Stimulated activated CD4-positive, alpha-beta T cell treated with anti-CD3 and anti-CD28 coated beads, Interleukin-15, amount 100 ng/mL, for 1 hour (primary cell): ENCODE data around the gene KIAA0232.

Experiments
- DNase-seq, 2 donors: peaks; one replicate each; pipeline ENCODE4 v3.0.0-alpha.2; 2020; ENCODE audit warnings: low read depth in 1 of 2, low spot score in 1 of 2

Gene KIAA0232

GRCh38 chr4:6914448-6914847 is 131.9 kb downstream of the KIAA0232 start:
- DNase-seq: no peak

DNA sequence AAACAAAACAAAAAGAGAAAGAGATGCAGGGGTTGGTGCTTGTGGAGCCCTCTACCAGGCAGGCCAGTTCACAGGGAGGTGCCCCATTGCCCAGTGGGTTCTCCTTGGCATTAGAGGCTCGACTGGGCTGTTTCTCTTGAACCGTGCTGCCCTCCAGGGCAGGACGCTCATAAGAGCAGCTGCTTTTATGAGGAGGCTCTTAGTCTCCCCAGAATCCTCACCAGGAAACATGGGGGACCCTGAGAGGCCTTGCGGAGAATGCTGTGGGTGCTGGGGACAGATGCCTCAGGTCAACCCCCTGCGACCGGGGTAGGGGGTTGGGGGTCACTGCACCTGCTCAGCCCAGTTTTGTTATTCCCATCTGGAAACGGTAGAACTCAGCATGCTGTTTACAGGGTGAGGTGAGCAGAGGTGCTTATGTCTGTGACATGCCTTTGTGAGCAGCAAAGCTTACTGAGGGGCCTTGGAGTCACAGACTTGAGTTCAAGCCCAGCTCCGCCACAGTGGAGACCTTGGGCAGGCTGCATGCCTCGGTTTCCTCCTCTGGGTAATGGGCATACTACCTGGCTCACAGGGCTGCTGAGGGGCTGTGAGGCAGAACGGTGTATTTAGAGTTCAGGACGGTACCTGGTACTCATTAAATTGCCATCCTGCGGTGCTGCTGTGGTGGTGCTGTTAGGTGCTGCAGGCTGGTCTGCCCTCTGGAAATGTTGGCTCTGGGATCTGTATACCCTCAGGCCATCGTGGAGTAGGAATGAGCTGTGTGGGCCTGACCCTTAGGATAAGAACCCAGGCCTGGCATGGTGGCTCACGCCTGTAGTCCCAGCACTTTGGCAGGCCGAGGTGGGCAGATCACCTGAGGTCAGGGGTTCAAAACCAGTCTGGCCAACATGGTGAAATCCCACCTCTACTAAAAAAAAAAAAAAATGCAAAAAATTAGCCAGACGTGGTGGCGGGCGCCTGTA is 132.8 kb downstream of the KIAA0232 start:
- DNase-seq: no peak

DNA sequence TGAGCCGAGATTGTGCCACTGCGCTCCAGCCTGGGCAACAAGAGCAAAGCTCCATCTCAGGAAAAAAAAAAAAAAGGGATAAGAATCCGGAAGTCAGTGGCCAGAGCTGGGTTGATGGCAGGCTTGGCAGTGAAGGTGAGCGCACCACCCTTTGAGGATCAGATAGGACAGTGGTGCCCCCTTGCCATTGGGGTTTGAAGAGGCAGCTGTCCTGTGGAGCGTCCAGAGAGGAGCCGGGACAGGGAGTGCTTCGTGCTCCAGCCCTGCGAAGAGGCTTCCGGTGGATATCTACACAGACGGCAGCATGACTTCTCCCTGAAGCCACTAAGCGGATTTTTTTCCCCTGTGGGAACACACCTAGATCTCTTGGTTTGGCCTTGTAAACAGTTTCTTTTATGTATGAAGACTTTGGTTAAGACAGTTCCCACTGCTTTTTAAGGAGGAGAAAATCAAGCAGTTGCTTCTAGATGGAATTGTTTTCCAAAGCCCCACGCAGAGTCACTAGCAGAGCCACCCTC is 133.6 kb downstream of the KIAA0232 start:
- no peak for DNase-seq

DNA sequence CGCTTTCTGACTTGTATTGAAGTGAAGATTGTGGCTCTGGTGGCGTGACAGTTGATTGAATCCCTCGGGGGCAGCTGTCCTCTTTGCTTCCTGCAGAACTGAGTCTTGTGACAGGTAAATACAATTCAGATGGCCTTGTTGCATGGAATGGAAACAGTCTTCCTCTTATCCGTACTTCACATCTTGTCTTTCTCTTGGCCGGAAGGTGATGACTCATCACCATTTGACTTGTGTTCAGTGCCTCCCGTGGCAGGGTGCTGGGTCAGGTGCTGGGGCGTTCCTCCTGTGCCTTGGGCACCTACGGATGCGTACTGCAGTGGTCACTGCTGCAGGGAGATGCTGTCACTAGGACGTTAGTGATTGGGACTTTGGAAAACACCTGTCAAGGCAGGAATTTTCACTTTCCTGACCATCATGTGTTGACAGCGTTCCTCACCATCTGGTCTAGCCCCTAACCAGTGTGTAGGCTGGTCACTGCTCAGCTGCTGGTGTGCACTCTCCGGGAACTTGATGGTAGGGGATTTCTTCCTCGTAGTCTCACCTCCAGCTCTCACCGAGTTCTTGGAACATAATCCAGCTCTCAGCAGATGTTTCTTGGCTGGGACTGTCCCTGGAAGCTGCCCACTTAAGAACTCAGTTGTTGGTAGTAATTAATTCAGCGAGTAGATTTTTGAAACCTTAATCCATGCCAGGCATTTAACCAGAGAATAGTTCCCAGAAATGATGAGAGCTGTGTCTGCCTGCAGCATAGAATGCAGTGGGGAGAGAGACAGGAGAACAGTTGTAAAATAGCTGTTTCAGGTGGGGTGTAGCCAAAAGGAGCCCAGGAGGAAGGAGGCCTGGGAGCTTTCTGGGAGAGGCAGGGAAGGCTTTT is 134.3 kb downstream of the KIAA0232 start:
- peak in 1 of 2 donors; percentile 36 for DNase-seq

DNA sequence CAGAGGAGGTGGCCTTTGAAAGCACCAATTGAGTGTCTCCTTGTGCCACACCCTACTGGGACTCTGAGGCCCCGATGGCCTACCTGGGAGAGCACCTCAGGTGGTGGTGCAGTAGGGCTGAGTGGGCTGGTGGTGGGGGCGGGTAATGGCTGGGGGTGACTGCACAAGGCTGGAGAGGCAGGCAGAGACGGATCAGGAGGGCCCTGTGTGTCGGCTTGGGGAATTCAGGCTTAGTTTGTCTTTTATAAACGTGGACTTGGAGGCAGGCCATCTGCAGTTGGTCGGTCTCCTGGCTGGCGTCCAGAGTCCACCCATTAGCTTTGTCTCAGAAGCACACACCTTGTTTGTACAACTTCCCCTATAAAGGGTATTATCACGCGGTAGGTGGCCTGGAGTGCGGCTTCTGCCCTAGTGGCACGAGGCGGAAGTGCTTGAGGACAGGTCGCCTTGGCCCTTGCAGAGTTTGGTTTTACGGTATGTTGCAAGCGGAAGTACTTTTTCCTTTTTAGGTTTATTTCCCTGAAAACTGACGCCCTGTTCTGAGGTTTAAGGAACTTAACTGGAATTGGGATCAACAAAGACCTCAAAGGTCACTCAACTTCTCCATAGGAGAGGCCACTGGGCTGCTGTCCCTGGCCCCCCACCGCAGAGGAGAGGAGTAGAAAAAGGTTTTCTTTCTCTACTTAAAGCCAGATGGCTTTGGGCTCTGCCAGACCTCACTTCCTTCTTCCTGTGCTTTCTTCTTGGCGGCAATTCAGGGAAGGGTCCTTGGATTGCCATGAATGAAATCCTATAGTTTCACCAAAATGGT is 135.1 kb downstream of the KIAA0232 start:
- DNase-seq: no peak

GRCh38 chr4:6918338-6918737 is 135.8 kb downstream of the KIAA0232 start:
- no peak for DNase-seq

DNA sequence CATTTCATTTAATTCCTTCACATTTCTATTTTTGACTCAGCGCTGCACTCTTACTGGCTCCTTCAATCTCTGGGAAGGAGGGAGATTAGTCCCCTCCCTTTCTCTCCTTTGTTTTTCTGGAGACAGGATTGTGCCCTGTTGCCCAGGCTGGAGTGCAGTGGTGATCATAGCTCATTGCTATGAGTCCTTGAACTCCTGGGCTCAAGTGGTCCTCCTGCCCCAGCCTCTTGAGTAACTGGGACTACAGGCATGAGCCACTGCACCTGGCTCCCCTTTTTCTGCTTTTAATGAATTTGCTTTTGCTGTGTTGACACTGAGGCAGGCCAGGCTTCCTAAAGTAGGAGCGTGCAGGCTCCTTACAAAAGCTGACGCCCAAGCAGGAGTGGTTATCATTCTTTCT is 137.6 kb downstream of the KIAA0232 start:
- DNase-seq: no peak

DNA sequence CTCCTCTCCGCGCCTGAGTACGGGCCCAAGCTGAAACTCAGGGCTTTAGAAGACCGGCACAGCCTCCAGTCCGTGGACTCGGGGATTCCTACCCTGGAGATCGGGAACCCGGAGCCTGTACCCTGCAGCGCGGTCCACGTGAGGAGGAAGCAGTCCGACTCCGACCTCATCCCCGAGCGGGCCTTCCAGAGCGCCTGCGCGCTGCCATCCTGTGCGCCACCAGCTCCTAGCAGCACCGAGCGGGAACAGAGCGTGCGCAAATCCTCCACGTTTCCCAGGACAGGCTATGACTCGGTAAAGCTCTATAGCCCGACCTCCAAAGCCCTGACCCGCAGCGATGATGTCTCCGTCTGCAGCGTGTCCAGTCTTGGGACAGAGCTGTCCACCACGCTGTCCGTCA is 141.0 kb downstream of the KIAA0232 start:
- DNase-seq: no peak

DNA sequence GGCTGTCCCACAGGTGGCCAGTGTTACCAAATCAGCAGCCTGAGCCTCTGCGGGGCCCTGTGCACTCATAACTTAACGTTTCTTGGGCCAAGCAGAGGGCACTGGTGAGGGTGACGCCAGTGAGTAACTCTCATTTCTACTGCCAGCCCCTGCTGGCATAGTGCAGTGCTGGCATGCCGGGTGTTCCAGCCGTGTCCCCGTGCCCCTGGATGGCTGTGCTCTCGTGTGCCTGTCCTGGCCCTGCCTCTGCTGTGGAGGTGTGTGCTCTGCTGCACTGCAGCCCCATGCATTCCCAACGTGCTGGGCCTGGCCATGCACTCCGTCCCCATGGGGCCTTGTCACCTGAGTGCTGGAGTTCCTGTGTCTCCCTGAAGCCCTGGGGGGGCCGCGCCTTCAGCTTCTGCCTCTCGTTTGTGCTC is 141.8 kb downstream of the KIAA0232 start:
- no peak for DNase-seq

DNA sequence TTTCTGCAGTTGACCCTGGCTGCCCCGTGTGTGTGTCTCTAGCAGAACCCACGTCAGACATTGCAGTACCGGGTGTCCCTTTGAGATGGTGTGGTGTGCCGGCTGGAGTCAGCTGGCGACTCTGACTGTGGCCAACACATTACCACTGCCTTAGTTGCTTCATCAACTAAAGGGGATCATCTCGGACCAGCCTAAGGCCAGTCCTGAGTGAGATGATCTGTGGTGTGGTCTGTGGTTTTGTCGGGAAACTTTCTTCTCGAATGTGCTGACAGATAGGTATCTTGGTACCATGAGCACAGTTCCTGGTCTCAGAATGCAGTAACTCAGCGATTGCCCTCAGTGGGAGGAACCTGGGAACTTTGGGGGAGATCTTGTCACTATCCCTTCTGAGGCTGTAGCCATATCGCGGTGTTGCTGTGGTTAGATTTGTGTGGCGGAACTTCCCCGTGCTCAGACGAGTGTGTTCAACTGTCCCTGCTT is 142.9 kb downstream of the KIAA0232 start:
- DNase-seq: no peak

GRCh38 chr4:6926081-6926480 is 143.6 kb downstream of the KIAA0232 start:
- no peak for DNase-seq

DNA sequence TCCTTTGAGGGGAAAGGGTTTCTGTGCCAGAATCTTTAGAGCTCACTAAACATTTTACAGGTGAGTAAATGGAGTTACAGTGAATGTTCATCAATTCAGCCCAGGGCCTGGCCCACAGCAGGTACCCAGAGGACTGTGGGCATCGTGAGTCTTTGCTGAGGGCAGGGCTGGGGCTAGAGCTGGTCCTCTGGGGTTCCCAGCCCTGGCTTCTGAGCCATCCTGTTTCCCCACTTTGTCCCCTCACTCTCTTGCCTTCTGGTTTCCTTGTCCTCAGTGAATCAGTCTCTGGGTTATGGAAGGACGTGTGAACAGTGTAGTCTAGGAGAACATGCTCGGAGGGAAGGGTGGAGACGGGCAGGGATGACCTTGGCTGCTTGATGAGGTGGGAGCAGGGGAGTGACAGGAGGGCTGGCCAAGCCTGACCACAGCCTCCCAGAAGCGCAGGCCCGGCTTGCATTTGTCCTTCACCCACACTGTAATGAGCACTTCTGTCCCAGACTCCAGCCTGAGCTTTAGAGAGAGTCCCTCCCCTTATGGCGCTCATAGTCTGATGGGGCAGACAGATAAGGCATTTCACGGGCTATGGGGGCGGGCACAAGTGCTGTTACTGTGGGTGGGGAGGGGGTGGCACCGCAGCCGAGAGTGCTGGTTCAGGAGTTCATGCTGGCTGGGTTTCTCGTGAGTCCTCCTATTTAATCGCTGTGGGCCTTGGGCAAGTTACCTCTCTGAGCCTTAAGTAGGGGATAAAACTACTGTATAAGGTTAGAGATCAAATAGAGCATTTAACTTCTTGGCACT is 144.4 kb downstream of the KIAA0232 start:
- peak; percentile 34 to 37 for DNase-seq

GRCh38 chr4:6928081-6928480 is 145.6 kb downstream of the KIAA0232 start:
- no peak for DNase-seq

GRCh38 chr4:6929339-6929811 is 146.8 kb downstream of the KIAA0232 start:
- no peak for DNase-seq

DNA sequence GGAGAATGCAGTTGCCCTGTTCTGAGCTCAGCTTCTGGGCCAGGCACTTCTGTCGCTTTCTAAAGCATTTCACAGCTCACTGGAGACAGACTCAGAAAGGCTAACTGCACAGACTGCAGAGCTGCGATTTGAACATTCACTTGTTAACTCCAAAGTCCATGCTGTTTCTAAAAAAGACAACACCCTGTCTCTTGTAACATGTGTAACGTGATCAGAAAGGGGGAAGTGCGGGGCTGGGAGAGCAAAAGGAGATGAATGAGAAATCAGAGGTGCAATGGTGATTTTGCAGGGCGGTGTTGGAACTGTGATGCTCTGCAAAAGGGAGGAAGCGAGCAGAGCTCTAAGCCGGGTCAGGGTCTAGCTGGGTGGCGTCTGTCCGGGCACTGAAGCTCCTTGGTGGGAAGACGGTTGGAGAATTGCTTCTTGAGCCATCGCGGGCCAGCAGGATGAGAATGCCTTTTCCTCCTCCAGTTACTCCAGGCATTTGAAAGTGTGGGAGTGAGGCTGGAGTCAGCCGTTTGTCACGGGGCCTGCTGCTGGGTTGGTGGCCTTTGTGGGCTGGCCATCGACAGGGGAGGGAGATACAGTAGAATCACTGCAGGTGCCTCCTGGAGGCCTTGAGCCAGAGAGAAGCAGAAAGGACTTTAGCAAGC is 147.4 kb downstream of the KIAA0232 start:
- DNase-seq: no peak

GRCh38 chr4:6932475-6932874 is 149.9 kb downstream of the KIAA0232 start:
- DNase-seq: no peak

DNA sequence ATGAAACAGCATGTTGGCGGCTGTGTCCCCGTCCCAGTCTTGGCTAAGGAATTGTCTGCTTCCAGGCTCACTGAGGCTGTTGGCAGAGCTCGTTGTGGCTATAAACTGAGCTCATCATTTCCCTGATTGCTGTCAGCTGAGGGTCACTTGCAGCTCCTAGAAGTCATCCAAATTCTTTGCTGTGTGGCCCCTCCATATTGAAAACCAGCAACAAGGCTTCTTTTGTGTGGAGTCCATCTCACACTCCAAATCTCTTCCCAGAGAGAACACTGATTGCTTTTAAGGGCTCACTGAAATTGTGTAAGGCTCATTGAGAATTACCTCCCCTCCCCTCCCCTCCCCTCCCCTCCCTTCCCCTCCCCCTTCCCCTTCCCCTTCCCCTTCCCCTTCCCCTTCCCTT is 150.4 kb downstream of the KIAA0232 start:
- no peak for DNase-seq
